ENCODE data around the gene RAP1GAP2.

DNA sequence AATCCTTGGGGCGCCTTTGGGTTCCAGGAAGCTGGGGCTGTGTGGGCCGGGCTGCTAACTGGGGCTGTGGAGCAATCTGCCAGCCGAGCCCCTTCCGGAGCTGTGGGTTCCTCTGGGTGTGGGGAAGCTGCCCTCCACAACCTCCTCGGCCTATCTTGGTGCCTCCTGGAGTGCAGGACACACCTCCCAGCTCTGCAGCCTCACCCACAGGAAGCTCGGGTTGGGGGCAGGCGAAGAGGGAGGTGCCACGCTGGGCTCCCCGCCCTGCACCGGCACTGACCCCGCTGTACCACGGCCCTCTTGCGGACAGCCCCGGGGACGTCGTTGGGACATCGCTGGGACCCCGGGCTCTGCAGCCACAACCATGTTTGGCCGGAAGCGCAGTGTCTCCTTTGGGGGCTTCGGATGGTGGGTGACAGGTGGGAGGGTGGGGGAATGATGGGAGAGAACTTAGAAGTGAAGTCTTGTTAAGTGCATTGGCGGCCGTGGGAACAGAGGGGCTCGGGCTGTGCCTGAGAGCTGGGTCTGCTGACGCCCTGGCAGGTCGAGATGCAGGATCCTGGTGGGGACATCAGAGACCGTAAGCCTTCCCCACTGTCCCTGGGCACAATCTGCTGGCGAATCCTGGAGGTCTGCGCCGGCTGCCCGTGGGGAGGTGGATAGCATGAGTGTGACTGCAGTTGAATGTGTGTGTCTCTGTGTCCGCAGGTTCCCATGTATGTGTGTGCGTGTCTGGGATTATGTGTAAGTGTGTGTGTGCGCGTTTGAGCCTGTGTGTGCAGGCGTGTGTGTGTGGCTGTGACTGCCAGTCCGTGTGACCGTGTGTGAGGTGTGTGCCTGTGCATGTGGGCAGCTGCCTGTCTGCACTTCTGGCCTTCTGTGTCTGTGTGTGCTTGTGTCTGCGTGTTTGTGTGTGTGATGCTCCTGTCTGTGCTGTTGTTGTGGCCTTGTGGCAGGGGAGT, at the start of gene RAP1GAP2:
- TF ChIP-seq, protein P1, sequence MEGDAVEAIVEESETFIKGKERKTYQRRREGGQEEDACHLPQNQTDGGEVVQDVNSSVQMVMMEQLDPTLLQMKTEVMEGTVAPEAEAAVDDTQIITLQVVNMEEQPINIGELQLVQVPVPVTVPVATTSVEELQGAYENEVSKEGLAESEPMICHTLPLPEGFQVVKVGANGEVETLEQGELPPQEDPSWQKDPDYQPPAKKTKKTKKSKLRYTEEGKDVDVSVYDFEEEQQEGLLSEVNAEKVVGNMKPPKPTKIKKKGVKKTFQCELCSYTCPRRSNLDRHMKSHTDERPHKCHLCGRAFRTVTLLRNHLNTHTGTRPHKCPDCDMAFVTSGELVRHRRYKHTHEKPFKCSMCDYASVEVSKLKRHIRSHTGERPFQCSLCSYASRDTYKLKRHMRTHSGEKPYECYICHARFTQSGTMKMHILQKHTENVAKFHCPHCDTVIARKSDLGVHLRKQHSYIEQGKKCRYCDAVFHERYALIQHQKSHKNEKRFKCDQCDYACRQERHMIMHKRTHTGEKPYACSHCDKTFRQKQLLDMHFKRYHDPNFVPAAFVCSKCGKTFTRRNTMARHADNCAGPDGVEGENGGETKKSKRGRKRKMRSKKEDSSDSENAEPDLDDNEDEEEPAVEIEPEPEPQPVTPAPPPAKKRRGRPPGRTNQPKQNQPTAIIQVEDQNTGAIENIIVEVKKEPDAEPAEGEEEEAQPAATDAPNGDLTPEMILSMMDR (IDR thresholded peaks at IDR 0.05; ENCODE audit: low read depth, low read length, poor library complexity, severe bottlenecking) = no peak
- TF ChIP-seq EZH2phosphoT487 (IDR thresholded peaks at IDR 0.05; ENCODE audit: borderline replicate concordance, low read length) = no peak

Measured in DOHH2 (cell line).